ENCODE results near the gene LDLRAP1.

LDLRAP1 gene

GRCh38 chr1:25556132-25556670, 12.8 kb downstream of the LDLRAP1 start:
- DNase-seq (ENCODE audit: low read depth in 1 of 2, low spot score in 1 of 2), result no peak
- H3K27me3 ChIP-seq (ENCODE audit: insufficient read depth, poor library complexity, severe bottlenecking), result no peaks in the 10 kb centered on the region
- TF ChIP-seq REST (IDR thresholded peaks at IDR 0.05; ENCODE audit: insufficient replicate concordance, low read depth), result no peak
- TF ChIP-seq CTCF (IDR thresholded peaks at IDR 0.05; ENCODE audit: insufficient read depth, low read length), result no peak
- no peak for TF ChIP-seq GABPA (IDR thresholded peaks at IDR 0.05; ENCODE audit: low read depth)
- TF ChIP-seq SPI1 (IDR thresholded peaks at IDR 0.05; ENCODE audit: borderline replicate concordance, low read depth), result no peak
- TF ChIP-seq POLR2AphosphoS5 (IDR thresholded peaks at IDR 0.05; ENCODE audit: low read depth), result no peak
- H3K4me3 ChIP-seq (replicated peaks; ENCODE audit: insufficient read depth, low read length), result no peak overlapping the region
- peak overlapping the region; percentile 42; the same call in 1 of the 2 replicates for H3K27ac ChIP-seq (replicated peaks)

- peak; percentile 88 to 91 for DNase-seq (ENCODE audit: low read depth in 1 of 2, low spot score in 1 of 2)
- TF ChIP-seq GABPA (IDR thresholded peaks at IDR 0.05; ENCODE audit: low read depth) (no peak), REST (IDR thresholded peaks at IDR 0.05; ENCODE audit: insufficient replicate concordance, low read depth) (no peak), SPI1 (IDR thresholded peaks at IDR 0.05; ENCODE audit: borderline replicate concordance, low read depth) (peak; percentile 71), CTCF (IDR thresholded peaks at IDR 0.05; ENCODE audit: insufficient read depth, low read length) (no peak)
- Histone ChIP-seq H3K4me3 (replicated peaks; ENCODE audit: insufficient read depth, low read length) (no peak overlapping the region), H3K27me3 (ENCODE audit: insufficient read depth, poor library complexity, severe bottlenecking) (no peaks in the 10 kb centered on the region), H3K27ac (replicated peaks) (peak overlapping the region; percentile 42; the same call in 1 of the 2 replicates)
Observed at GRCh38 chr1:25556791-25557476, 13.5 kb downstream of the LDLRAP1 start.

- Histone ChIP-seq H3K27me3 (ENCODE audit: insufficient read depth, poor library complexity, severe bottlenecking) (no peaks in the 10 kb centered on the region), H3K4me3 (replicated peaks; ENCODE audit: insufficient read depth, low read length) (no peak overlapping the region), H3K27ac (replicated peaks) (0 out of 2 replicates have a peak overlapping the region, but pooled peaks have one; percentile 8)
- TF ChIP-seq POLR2AphosphoS5 (IDR thresholded peaks at IDR 0.05; ENCODE audit: low read depth), result no peak
- TF ChIP-seq GABPA (IDR thresholded peaks at IDR 0.05; ENCODE audit: low read depth), result no peak
- TF ChIP-seq SPI1 (IDR thresholded peaks at IDR 0.05; ENCODE audit: borderline replicate concordance, low read depth), result no peak
- TF ChIP-seq REST (IDR thresholded peaks at IDR 0.05; ENCODE audit: insufficient replicate concordance, low read depth), result no peak
- TF ChIP-seq CTCF (IDR thresholded peaks at IDR 0.05; ENCODE audit: insufficient read depth, low read length), result no peak
- no peak for DNase-seq (ENCODE audit: low read depth in 1 of 2, low spot score in 1 of 2)
Observed at GRCh38 chr1:25557543-25557942, 14.1 kb downstream of the LDLRAP1 start.

Measured in HL-60 (cell line).